Kidney epithelial cell (primary cell): Measurements from ENCODE around the gene MRTFB. TPM values are rescaled to one million over a fixed set of nuclear protein-coding genes. Genes with fewer than 3 reads are reported as not detected.

Source experiments
- DNase-seq: peaks from one replicate; pipeline ENCODE4 v3.0.0-alpha.2; 2010; ENCODE audit warnings: low read depth
- H3K27me3 ChIP-seq: 2 replicates; pipeline ENCODE4 v1.6.0; 2011; ENCODE audit warnings: low read length; ENCODE audit not compliant: control insufficient read depth, insufficient read depth
- H3K36me3 ChIP-seq: 2 replicates; pipeline ENCODE4 v1.5.1; 2011; ENCODE audit warnings: low read length; ENCODE audit not compliant: control insufficient read depth, insufficient read depth
- H3K4me3 ChIP-seq: 2 replicates; pipeline ENCODE4 v1.5.1; 2011; ENCODE audit warnings: low read depth, mild to moderate bottlenecking, control low read depth, low read length
- CTCF ChIP-seq: IDR thresholded peaks from 2 replicates; pipeline ENCODE4 v1.5.1; 2011; ENCODE audit warnings: mild to moderate bottlenecking, moderate library complexity, low read length, control low read depth, inconsistent platforms; ENCODE audit not compliant: insufficient read depth, poor library complexity, severe bottlenecking
- total RNA-seq: library from RNA; depleted of rRNA; stranded (reverse); fragments of >200 nt; gene quantifications from 2 replicates; pipeline ENCODE4 v1.2.3, GENCODE V29; 2015

The MRTFB gene
- total RNA-seq, 1 donor from 2014 or later = 15.8 TPM

GRCh38 chr16:14110728-14111251, 39.7 kb downstream of the MRTFB start:
- no peak overlapping the region for H3K4me3 ChIP-seq
- no peak for TF ChIP-seq CTCF
- DNase-seq = no peak
- H3K27me3 ChIP-seq = no peaks in the 10 kb centered on the region
- H3K36me3 ChIP-seq = no peaks in the 10 kb centered on the region

- Histone ChIP-seq H3K36me3 (no peaks in the 10 kb centered on the region), H3K4me3 (no peak overlapping the region), H3K27me3 (no peaks in the 10 kb centered on the region)
- no peak for TF ChIP-seq CTCF
- no peak for DNase-seq
Observed at GRCh38 chr16:14111713-14112538, 40.8 kb downstream of the MRTFB start.

DNA sequence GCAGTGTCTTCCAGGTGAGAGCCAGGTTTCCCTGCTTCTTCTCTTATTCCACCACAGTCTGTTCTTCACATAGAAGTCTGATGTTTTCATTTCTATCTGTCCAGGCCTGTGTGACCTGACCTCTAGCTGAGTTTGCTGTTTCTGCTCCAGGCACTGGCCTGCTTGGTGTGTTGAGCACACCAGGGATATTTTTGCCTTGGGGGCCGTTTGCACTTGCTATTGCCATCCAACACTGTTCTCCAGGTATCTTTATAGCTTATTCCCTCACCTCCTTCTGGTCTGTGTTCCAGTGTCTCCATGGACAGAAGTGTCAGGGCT, 41.4 kb downstream of the MRTFB start:
- no peak for TF ChIP-seq CTCF

GRCh38 chr16:14113344-14113743, 42.2 kb downstream of the MRTFB start:
- no peaks in the 10 kb centered on the region for H3K27me3 ChIP-seq
- DNase-seq = no peak
- H3K4me3 ChIP-seq = no peak overlapping the region
- no peak for TF ChIP-seq CTCF
- no peaks in the 10 kb centered on the region for H3K36me3 ChIP-seq

More for the DNA sequence above, 41.4 kb downstream of the MRTFB start:
- Histone ChIP-seq H3K4me3 (no peak overlapping the region), H3K36me3 (no peaks in the 10 kb centered on the region), H3K27me3 (no peaks in the 10 kb centered on the region)
- DNase-seq = no peak

- DNase-seq = no peak
- Histone ChIP-seq H3K36me3 (no peaks in the 10 kb centered on the region), H3K4me3 (no peak overlapping the region), H3K27me3 (no peaks in the 10 kb centered on the region)
- TF ChIP-seq CTCF = no peak
Observed at GRCh38 chr16:14117051-14117450, 45.9 kb downstream of the MRTFB start.

DNA sequence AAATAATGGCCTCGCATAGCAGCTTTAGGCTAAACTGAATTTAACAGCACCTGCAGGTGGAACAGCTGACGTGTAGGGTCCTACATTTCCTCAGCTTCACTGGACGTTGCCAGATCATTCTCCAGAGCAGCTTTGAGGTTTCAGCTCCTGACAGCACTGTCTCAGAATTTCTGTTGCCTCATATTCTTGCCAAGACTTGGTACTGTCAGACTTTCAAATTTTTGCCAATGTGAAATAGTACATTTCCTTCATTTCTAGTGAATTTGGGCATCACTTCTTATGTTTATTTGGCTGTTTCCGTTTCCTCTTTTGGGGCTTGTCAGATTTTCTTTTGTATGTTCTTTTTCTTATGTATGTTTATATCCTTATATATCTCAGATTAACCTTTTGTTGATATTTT, 48.7 kb downstream of the MRTFB start:
- DNase-seq = no peak
- Histone ChIP-seq H3K4me3 (no peak overlapping the region), H3K27me3 (no peaks in the 10 kb centered on the region), H3K36me3 (no peaks in the 10 kb centered on the region)
- no peak for TF ChIP-seq CTCF
